SK-N-SH treated with all-trans-retinoic acid at 6 μM for 48 hours (cell line): ENCODE data around the gene TBC1D3B.

ENCODE experiments used
- ATAC-seq: fragments of 200-7000 bp; cut with Tn5 transposase; 3 replicates; pipeline ENCODE4 v1.9.1; 2020; ENCODE audit warnings: mild to moderate bottlenecking, moderate library complexity
- ARNTL ChIP-seq: fragments of 450-650 bp; formaldehyde crosslinking; IDR thresholded peaks from 2 replicates; pipeline ENCODE4 v1.5.0; 2020; ENCODE audit warnings: low read depth, mild to moderate bottlenecking, moderate library complexity, borderline replicate concordance
- BACH2 ChIP-seq: fragments of 250-450 bp; sonication (Bioruptor Pico); IDR thresholded peaks from 2 replicates; pipeline ENCODE4 v1.9.0; 2021; ENCODE audit warnings: mild to moderate bottlenecking, borderline replicate concordance
- CSDC2 ChIP-seq: fragments of 250-450 bp; sonication (Bioruptor Pico); IDR thresholded peaks from 2 replicates; pipeline ENCODE4 v1.5.0; 2020; ENCODE audit warnings: mild to moderate bottlenecking, moderate library complexity
- ESRRG ChIP-seq: fragments of 250-450 bp; sonication (Bioruptor Pico); IDR thresholded peaks from 2 replicates; pipeline ENCODE4 v1.6.1; 2021; ENCODE audit warnings: mild to moderate bottlenecking
- GLIS3 ChIP-seq: fragments of 250-450 bp; sonication (Bioruptor Pico); IDR thresholded peaks from 2 replicates; pipeline ENCODE4 v1.5.0; 2020; ENCODE audit warnings: mild to moderate bottlenecking, moderate library complexity
- ISL1 ChIP-seq: fragments of 250-450 bp; sonication (Bioruptor Pico); IDR thresholded peaks from 2 replicates; pipeline ENCODE4 v2.1.2; 2022; ENCODE audit warnings: mild to moderate bottlenecking, moderate library complexity
- PPARA ChIP-seq: fragments of 250-450 bp; sonication (Bioruptor Pico); IDR thresholded peaks from 2 replicates; pipeline ENCODE4 v1.5.0; 2020; ENCODE audit warnings: mild to moderate bottlenecking, borderline replicate concordance
- RARB ChIP-seq: fragments of 250-450 bp; sonication (Bioruptor Pico); IDR thresholded peaks from 2 replicates; pipeline ENCODE4 v1.8.0; 2021; ENCODE audit warnings: mild to moderate bottlenecking, moderate library complexity
- SNAI2 ChIP-seq: fragments of 250-450 bp; sonication (Bioruptor Pico); IDR thresholded peaks from 2 replicates; pipeline ENCODE4 v1.5.0; 2020; ENCODE audit warnings: mild to moderate bottlenecking, moderate library complexity
- TCF4 ChIP-seq: fragments of 250-450 bp; sonication (Bioruptor Pico); IDR thresholded peaks from 2 replicates; pipeline ENCODE4 v1.8.0; 2021; ENCODE audit warnings: mild to moderate bottlenecking, moderate library complexity, borderline replicate concordance
- TOX ChIP-seq: fragments of 250-450 bp; sonication (Bioruptor Pico); IDR thresholded peaks from 2 replicates; pipeline ENCODE4 v1.8.0; 2021; ENCODE audit warnings: mild to moderate bottlenecking, moderate library complexity, borderline replicate concordance
- ZC3H10 ChIP-seq: fragments of 250-450 bp; sonication (Bioruptor Pico); IDR thresholded peaks from 2 replicates; pipeline ENCODE4 v1.5.1; 2021; ENCODE audit warnings: mild to moderate bottlenecking, moderate library complexity
- ZFP3 ChIP-seq: fragments of 250-450 bp; sonication (Bioruptor Pico); IDR thresholded peaks from 2 replicates; pipeline ENCODE4 v1.5.0; 2020; ENCODE audit warnings: mild to moderate bottlenecking, moderate library complexity
- ZFP30 ChIP-seq: fragments of 450-650 bp; formaldehyde crosslinking; IDR thresholded peaks from 2 replicates; pipeline ENCODE4 v1.5.0; 2022; ENCODE audit warnings: mild to moderate bottlenecking, moderate library complexity
- ZNF565 ChIP-seq: fragments of 450-650 bp; formaldehyde crosslinking; conservative IDR thresholded peaks from 2 replicates; pipeline ENCODE4 v1.5.0; 2020; ENCODE audit warnings: low read depth, mild to moderate bottlenecking, moderate library complexity
- ZNF70 ChIP-seq: fragments of 450-650 bp; formaldehyde crosslinking; IDR thresholded peaks from 2 replicates; pipeline ENCODE4 v1.5.0; 2020; ENCODE audit warnings: mild to moderate bottlenecking, moderate library complexity
- ZNF8 ChIP-seq: fragments of 450-650 bp; formaldehyde crosslinking; IDR thresholded peaks from 2 replicates; pipeline ENCODE4 v1.5.0; 2020; ENCODE audit warnings: mild to moderate bottlenecking, moderate library complexity
- TF ChIP-seq, protein P1 (sequence below): fragments of 250-450 bp; sonication (Bioruptor Pico); IDR thresholded peaks from 2 replicates; pipeline ENCODE4 v1.8.0; 2020; ENCODE audit warnings: mild to moderate bottlenecking, moderate library complexity, borderline replicate concordance
- TF ChIP-seq, protein P2 (sequence below): fragments of 250-450 bp; sonication (Bioruptor Pico); IDR thresholded peaks from 2 replicates; pipeline ENCODE4 v1.8.0; 2021; ENCODE audit warnings: low read depth, mild to moderate bottlenecking, moderate library complexity, borderline replicate concordance
- TF ChIP-seq, protein P3 (sequence below): fragments of 250-450 bp; sonication (Bioruptor Pico); IDR thresholded peaks from 2 replicates; pipeline ENCODE4 v1.5.0; 2020; ENCODE audit warnings: mild to moderate bottlenecking, moderate library complexity
- TF ChIP-seq, protein P4 (sequence below): fragments of 250-450 bp; sonication (Bioruptor Pico); IDR thresholded peaks from 2 replicates; pipeline ENCODE4 v1.5.1; 2021; ENCODE audit warnings: mild to moderate bottlenecking, moderate library complexity

The TBC1D3B gene

DNA sequence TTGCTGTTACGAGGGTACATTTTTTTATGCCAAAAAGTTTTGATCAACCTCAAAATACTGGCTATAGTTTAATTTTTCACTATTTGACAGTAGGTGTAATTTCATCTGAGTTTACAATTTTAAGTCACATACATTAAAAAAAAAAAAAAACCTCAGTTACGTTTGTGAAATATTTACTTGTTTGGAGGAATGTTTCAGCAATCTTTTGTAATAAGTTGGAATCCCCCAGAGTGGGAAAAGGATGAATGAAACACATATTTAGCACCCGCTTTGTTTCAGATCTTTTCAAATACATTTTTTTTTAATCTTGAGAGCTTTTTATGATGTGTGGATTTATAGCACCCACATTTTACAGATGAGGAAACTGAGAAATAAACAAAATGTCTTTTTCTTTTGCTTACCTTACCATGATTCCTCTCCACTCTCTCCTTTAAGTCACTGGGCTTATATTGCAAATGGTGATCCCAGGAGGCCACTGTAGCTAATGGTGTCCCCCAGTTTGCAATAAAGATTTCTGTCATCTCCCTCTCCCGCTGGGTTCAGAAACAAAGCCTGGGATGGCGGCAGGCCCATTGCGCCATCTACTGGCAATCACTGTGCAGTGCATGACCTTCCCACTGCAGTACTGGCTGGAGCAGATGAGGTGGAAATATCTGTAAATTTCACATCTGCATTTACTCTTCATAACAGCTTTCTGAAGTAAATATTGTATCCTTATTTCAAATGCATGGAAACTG, 27.7 kb downstream of the TBC1D3B start:
- TF ChIP-seq ZNF565: no peak
- no peak for TF ChIP-seq ARNTL (CRISPR knock-in tag)
- no peak for TF ChIP-seq TOX (CRISPR knock-in tag)
- no peak for TF ChIP-seq PPARA (CRISPR knock-in tag)
- TF ChIP-seq ESRRG (CRISPR knock-in tag): no peak
- TF ChIP-seq, protein P1, sequence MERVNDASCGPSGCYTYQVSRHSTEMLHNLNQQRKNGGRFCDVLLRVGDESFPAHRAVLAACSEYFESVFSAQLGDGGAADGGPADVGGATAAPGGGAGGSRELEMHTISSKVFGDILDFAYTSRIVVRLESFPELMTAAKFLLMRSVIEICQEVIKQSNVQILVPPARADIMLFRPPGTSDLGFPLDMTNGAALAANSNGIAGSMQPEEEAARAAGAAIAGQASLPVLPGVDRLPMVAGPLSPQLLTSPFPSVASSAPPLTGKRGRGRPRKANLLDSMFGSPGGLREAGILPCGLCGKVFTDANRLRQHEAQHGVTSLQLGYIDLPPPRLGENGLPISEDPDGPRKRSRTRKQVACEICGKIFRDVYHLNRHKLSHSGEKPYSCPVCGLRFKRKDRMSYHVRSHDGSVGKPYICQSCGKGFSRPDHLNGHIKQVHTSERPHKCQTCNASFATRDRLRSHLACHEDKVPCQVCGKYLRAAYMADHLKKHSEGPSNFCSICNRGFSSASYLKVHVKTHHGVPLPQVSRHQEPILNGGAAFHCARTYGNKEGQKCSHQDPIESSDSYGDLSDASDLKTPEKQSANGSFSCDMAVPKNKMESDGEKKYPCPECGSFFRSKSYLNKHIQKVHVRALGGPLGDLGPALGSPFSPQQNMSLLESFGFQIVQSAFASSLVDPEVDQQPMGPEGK: no peak
- TF ChIP-seq, all 23 proteins: peak for 0
- ATAC-seq: peak; percentile 99

DNA sequence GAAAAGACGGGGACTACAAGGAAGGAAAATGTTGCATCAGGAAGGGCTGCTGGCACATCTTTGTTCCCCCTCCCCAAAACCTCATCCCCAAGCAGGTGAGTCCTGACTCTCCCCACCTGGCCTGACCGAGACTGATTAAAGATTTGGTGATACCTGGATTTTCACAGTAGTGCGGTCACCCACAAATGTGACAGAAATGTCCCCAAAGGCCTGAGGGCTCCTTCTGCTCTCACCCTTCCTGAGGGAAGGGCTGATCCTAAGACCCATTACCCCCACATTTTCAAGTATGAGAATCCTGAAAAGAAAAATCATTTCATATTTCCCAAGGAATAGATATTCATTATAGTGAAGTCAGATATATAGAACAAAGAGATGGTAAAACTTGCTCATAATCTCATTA, 28.8 kb downstream of the TBC1D3B start:
- TF ChIP-seq GLIS3 (CRISPR knock-in tag) (no peak), ZFP3 (CRISPR knock-in tag) (no peak), ZFP30 (no peak), TCF4 (CRISPR knock-in tag) (no peak), ZNF70 (CRISPR knock-in tag) (no peak), ZNF8 (CRISPR knock-in tag) (no peak), ESRRG (CRISPR knock-in tag) (no peak), TOX (CRISPR knock-in tag) (no peak), CSDC2 (CRISPR knock-in tag) (no peak), SNAI2 (CRISPR knock-in tag) (no peak), ARNTL (CRISPR knock-in tag) (no peak)
- TF ChIP-seq, protein P2, sequence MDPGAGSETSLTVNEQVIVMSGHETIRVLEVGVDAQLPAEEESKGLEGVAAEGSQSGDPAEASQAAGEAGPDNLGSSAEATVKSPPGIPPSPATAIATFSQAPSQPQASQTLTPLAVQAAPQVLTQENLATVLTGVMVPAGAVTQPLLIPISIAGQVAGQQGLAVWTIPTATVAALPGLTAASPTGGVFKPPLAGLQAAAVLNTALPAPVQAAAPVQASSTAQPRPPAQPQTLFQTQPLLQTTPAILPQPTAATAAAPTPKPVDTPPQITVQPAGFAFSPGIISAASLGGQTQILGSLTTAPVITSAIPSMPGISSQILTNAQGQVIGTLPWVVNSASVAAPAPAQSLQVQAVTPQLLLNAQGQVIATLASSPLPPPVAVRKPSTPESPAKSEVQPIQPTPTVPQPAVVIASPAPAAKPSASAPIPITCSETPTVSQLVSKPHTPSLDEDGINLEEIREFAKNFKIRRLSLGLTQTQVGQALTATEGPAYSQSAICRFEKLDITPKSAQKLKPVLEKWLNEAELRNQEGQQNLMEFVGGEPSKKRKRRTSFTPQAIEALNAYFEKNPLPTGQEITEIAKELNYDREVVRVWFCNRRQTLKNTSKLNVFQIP: no peak
- TF ChIP-seq, protein P1: no peak
- ATAC-seq: no peak

DNA sequence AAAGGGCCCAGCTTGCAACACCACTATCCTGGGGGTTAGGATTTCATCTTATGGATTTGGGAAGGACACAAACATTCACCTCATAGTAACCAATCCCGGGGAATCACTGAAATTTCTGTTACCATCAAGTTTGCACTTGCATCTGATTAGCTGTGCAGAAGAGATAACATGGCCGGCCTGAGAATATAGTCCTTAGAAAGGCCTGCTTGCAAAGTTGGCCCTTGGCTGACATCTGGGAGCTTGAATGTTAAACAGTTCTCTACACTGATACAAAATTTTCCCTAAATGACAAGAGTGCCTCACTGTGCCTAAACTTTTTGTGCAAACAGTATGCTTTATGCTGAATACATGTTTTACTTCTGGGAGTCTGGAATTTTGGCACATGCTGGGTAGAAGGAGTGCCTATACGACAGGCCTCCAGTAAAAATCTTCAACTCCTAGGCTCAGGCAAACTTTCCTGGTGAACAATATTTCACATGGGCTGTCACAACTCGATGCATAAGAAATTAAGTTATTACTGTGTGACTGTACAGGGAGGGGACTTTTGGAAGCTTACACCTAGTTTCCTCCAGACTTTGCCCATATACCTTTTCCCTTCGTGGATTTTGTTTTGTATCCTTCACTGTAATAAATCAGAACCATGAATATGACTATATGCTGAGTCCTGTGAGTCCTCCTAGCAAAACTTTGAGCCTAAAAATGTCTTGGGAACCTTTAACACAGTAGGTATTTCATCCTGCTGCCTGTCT, 31.3 kb downstream of the TBC1D3B start:
- ATAC-seq: no peak
- TF ChIP-seq, protein P1: no peak
- TF ChIP-seq ZFP3 (CRISPR knock-in tag) (no peak), ZC3H10 (no peak), TCF4 (CRISPR knock-in tag) (no peak), ZFP30 (no peak), BACH2 (CRISPR knock-in tag) (no peak), TOX (CRISPR knock-in tag) (no peak), ZNF8 (CRISPR knock-in tag) (no peak), ZNF70 (CRISPR knock-in tag) (no peak), ISL1 (CRISPR knock-in tag) (no peak), CSDC2 (CRISPR knock-in tag) (no peak), ZNF565 (no peak), GLIS3 (CRISPR knock-in tag) (no peak), RARB (CRISPR knock-in tag) (no peak), SNAI2 (CRISPR knock-in tag) (no peak)
- TF ChIP-seq, protein P3, sequence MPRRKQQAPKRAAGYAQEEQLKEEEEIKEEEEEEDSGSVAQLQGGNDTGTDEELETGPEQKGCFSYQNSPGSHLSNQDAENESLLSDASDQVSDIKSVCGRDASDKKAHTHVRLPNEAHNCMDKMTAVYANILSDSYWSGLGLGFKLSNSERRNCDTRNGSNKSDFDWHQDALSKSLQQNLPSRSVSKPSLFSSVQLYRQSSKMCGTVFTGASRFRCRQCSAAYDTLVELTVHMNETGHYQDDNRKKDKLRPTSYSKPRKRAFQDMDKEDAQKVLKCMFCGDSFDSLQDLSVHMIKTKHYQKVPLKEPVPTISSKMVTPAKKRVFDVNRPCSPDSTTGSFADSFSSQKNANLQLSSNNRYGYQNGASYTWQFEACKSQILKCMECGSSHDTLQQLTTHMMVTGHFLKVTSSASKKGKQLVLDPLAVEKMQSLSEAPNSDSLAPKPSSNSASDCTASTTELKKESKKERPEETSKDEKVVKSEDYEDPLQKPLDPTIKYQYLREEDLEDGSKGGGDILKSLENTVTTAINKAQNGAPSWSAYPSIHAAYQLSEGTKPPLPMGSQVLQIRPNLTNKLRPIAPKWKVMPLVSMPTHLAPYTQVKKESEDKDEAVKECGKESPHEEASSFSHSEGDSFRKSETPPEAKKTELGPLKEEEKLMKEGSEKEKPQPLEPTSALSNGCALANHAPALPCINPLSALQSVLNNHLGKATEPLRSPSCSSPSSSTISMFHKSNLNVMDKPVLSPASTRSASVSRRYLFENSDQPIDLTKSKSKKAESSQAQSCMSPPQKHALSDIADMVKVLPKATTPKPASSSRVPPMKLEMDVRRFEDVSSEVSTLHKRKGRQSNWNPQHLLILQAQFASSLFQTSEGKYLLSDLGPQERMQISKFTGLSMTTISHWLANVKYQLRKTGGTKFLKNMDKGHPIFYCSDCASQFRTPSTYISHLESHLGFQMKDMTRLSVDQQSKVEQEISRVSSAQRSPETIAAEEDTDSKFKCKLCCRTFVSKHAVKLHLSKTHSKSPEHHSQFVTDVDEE: no peak
- TF ChIP-seq, protein P4, sequence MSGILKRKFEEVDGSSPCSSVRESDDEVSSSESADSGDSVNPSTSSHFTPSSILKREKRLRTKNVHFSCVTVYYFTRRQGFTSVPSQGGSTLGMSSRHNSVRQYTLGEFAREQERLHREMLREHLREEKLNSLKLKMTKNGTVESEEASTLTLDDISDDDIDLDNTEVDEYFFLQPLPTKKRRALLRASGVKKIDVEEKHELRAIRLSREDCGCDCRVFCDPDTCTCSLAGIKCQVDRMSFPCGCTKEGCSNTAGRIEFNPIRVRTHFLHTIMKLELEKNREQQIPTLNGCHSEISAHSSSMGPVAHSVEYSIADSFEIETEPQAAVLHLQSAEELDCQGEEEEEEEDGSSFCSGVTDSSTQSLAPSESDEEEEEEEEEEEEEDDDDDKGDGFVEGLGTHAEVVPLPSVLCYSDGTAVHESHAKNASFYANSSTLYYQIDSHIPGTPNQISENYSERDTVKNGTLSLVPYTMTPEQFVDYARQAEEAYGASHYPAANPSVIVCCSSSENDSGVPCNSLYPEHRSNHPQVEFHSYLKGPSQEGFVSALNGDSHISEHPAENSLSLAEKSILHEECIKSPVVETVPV (CRISPR knock-in tag): no peak
